Measurements from ENCODE around the gene DNMT1.

DNA sequence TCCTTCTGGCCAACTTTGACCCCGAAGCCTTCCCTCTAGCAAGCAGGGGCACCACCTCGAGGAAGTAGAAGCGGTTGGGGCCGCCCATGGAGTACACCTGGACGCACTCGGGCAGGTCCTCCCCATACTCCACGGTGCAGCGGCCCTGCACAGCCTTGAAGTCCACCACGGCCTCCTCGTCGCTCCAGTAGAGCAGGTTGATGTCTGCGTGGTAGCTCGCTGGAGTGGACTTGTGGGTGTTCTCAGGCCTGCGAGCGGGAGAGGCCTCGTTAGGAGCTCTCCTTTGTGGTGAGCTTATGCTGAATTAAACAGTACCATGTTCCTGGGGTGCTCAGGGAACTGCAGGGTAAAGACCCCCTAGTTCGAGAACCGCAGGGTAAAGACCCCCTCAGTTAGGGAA is 52.8 kb downstream of the DNMT1 start:
- TF ChIP-seq POLR2AphosphoS5 (IDR thresholded peaks at IDR 0.05; ENCODE audit: low read depth, low read length), result no peak
- TF ChIP-seq, protein P1, sequence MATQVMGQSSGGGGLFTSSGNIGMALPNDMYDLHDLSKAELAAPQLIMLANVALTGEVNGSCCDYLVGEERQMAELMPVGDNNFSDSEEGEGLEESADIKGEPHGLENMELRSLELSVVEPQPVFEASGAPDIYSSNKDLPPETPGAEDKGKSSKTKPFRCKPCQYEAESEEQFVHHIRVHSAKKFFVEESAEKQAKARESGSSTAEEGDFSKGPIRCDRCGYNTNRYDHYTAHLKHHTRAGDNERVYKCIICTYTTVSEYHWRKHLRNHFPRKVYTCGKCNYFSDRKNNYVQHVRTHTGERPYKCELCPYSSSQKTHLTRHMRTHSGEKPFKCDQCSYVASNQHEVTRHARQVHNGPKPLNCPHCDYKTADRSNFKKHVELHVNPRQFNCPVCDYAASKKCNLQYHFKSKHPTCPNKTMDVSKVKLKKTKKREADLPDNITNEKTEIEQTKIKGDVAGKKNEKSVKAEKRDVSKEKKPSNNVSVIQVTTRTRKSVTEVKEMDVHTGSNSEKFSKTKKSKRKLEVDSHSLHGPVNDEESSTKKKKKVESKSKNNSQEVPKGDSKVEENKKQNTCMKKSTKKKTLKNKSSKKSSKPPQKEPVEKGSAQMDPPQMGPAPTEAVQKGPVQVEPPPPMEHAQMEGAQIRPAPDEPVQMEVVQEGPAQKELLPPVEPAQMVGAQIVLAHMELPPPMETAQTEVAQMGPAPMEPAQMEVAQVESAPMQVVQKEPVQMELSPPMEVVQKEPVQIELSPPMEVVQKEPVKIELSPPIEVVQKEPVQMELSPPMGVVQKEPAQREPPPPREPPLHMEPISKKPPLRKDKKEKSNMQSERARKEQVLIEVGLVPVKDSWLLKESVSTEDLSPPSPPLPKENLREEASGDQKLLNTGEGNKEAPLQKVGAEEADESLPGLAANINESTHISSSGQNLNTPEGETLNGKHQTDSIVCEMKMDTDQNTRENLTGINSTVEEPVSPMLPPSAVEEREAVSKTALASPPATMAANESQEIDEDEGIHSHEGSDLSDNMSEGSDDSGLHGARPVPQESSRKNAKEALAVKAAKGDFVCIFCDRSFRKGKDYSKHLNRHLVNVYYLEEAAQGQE (IDR thresholded peaks at IDR 0.05; ENCODE audit: insufficient read depth in 1 of 2, low read depth in 2 of 2, low read length in 2 of 2), result no peak

Data from PFSK-1 (cell line).